ENCODE measurements around the gene IGLL5. TPM values are rescaled to one million over a fixed set of nuclear protein-coding genes. Genes with fewer than 3 reads are reported as not detected.

Gene IGLL5
- total and polyA plus RNA-seq, 12 donors: 0.26 to 4.4 (median 0.71) TPM; not detected in 5

GRCh38 chr22:22939588-22940368, 52.2 kb downstream of the IGLL5 start:
- TF ChIP-seq CTCF (IDR thresholded peaks at IDR 0.05): no peak
- intact Hi-C loops (cut with DNase I): loop anchor here in 1 of 10 donors (10.0 kb wide), 1 partner anchor 125 kb away; no protein-coding TSS in a partner anchor
- Histone ChIP-seq H3K4me3 (no peak overlapping the region), H3K27me3 (peaks cover 0 to 21% (median 8%) of the 10 kb centered on the region in 7 donors), H3K4me1 (peaks cover 0 to 11% (median 0%) of the 10 kb centered on the region in 9 donors), H3K27ac (no peak overlapping the region), H3K9me3 (no peaks in the 10 kb centered on the region), H3K36me3 (no peaks in the 10 kb centered on the region)
- DNase-seq (no peak), ATAC-seq (no peak)
- WGBS, 2 donors: 80 to 83% methylated on average over 11 of the region's 11 CpGs

- Histone ChIP-seq H3K4me3 (no peak overlapping the region), H3K9me3 (no peaks in the 10 kb centered on the region), H3K27me3 (peaks cover 0 to 20% (median 8%) of the 10 kb centered on the region in 7 donors), H3K36me3 (no peaks in the 10 kb centered on the region), H3K27ac (no peak overlapping the region), H3K4me1 (peaks cover 0 to 3% (median 0%) of the 10 kb centered on the region in 9 donors)
- no peak for TF ChIP-seq CTCF (IDR thresholded peaks at IDR 0.05)
- DNase-seq (no peak), ATAC-seq (no peak)
- intact Hi-C loops (cut with DNase I): no loop called here
- WGBS, 2 donors: 88% methylated on average over 6 of the region's 6 CpGs
These were observed 53.5 kb downstream of the IGLL5 start for GRCh38 chr22:22940961-22941605.

GRCh38 chr22:22941831-22942510, 54.4 kb downstream of the IGLL5 start:
- H3K4me3 ChIP-seq: no peak overlapping the region
- intact Hi-C loops (cut with DNase I): no loop called here
- peaks cover 0 to 29% (median 8%) of the 10 kb centered on the region in 7 donors for H3K27me3 ChIP-seq
- whole genome bisulfite sequencing, 2 donors: 86 to 93% methylated on average over 6 of the region's 6 CpGs
- no peaks in the 10 kb centered on the region for H3K9me3 ChIP-seq
- ATAC-seq: peak in 2 of 8 donors; percentile 10 to 14
- no peaks in the 10 kb centered on the region for H3K36me3 ChIP-seq
- peak in 1 of 2 donors; percentile 0 for DNase-seq
- peaks cover 0 to 12% (median 0%) of the 10 kb centered on the region in 9 donors for H3K4me1 ChIP-seq
- H3K27ac ChIP-seq: no peak overlapping the region
- TF ChIP-seq CTCF (IDR thresholded peaks at IDR 0.05): no peak

Data from heart right ventricle (tissue), 16 donors.